ENCODE results near the gene ACER3. TPM values are rescaled to one million over a fixed set of nuclear protein-coding genes. Genes with fewer than 3 reads are reported as not detected.
"Not testable (repeated sequence)": the region's sequence is repeated elsewhere in the genome, so short reads cannot be mapped to it uniquely, and the experiment has no call there.

The ACER3 gene
- total and polyA plus RNA-seq, 8 donors, result 2.1 to 25.9 (median 8.5) TPM

DNA sequence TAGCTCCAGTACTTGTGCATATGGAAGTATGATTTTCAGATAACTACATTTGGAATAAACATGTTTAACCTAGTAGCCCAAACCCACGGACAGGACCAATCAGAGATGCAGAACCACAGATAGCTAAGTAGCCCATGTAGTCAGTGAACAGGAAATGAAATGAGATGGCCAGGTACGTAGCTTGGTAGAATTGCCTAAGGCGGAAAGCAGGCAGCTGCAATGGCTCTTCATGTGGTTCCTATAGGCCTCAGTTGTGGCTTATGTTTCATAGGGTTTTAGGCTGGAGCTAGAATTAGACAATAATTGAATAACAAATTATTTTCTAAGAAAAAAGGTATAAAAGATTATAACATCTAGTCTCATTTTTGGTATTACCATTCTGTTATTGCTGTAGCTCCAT is 87.1 kb downstream of the ACER3 start:
- DNase-seq, result no peak
- Histone ChIP-seq H3K4me3 (no peak overlapping the region), H3K27me3 (no peaks in the 10 kb centered on the region), H3K9me3 (peaks cover 0 to 9% (median 6%) of the 10 kb centered on the region in 4 donors), H3K36me3 (peaks cover 0 to 7% (median 0%) of the 10 kb centered on the region in 4 donors), H3K27ac (no peak overlapping the region), H3K4me1 (no peaks in the 10 kb centered on the region)
- WGBS, 5 donors, result 81 to 92% (median 90%) methylated on average over 3 of the region's 3 CpGs
- intact Hi-C loops (cut with DNase I; ENCODE audit: low total_unique reads), result no loop called here
- no peak for TF ChIP-seq POLR2AphosphoS5 (IDR thresholded peaks at IDR 0.05)
- TF ChIP-seq POLR2A (IDR thresholded peaks at IDR 0.05), result no peak
- TF ChIP-seq, protein P1, sequence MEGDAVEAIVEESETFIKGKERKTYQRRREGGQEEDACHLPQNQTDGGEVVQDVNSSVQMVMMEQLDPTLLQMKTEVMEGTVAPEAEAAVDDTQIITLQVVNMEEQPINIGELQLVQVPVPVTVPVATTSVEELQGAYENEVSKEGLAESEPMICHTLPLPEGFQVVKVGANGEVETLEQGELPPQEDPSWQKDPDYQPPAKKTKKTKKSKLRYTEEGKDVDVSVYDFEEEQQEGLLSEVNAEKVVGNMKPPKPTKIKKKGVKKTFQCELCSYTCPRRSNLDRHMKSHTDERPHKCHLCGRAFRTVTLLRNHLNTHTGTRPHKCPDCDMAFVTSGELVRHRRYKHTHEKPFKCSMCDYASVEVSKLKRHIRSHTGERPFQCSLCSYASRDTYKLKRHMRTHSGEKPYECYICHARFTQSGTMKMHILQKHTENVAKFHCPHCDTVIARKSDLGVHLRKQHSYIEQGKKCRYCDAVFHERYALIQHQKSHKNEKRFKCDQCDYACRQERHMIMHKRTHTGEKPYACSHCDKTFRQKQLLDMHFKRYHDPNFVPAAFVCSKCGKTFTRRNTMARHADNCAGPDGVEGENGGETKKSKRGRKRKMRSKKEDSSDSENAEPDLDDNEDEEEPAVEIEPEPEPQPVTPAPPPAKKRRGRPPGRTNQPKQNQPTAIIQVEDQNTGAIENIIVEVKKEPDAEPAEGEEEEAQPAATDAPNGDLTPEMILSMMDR (IDR thresholded peaks at IDR 0.05), result no peak
- TF ChIP-seq EP300 (IDR thresholded peaks at IDR 0.05), result no peak

GRCh38 chr11:76955459-76956114 is 94.9 kb downstream of the ACER3 start:
- H3K9me3 ChIP-seq, result no peaks in the 10 kb centered on the region
- intact Hi-C loops (cut with DNase I; ENCODE audit: low total_unique reads), result no loop called here
- no peak overlapping the region for H3K27ac ChIP-seq
- H3K4me3 ChIP-seq, result no peak overlapping the region
- 87 to 90% (median 88%) methylated on average over 3 of the region's 3 CpGs for WGBS, 5 donors
- no peaks in the 10 kb centered on the region for H3K27me3 ChIP-seq
- H3K4me1 ChIP-seq, result no peaks in the 10 kb centered on the region
- H3K36me3 ChIP-seq, result peaks cover 0 to 19% (median 11%) of the 10 kb centered on the region in 4 donors
- TF ChIP-seq POLR2A (IDR thresholded peaks at IDR 0.05), result no peak
- TF ChIP-seq, protein P1 (IDR thresholded peaks at IDR 0.05), result no peak
- no peak for TF ChIP-seq EP300 (IDR thresholded peaks at IDR 0.05)
- no peak for TF ChIP-seq POLR2AphosphoS5 (IDR thresholded peaks at IDR 0.05)
- no peak for DNase-seq

- peak overlapping the region; percentile 38 to 71 (median 61) for H3K27ac ChIP-seq
- peak; percentile 55 to 92 for DNase-seq
- no peak overlapping the region for H3K4me3 ChIP-seq
- H3K4me1 ChIP-seq, result peaks cover 3 to 9% (median 5%) of the 10 kb centered on the region in 4 donors
- intact Hi-C loops (cut with DNase I; ENCODE audit: low total_unique reads), result no loop called here
- peaks cover 0 to 38% (median 22%) of the 10 kb centered on the region in 4 donors for H3K36me3 ChIP-seq
- H3K27me3 ChIP-seq, result no peaks in the 10 kb centered on the region
- TF ChIP-seq EP300 (IDR thresholded peaks at IDR 0.05) (no peak), POLR2AphosphoS5 (IDR thresholded peaks at IDR 0.05) (peak in 2 of 3 donors; percentile 27 to 67)
- WGBS, 5 donors, result 19 to 42% (median 29%) methylated on average over 4 of the region's 4 CpGs
- peaks cover 0 to 4% (median 0%) of the 10 kb centered on the region in 4 donors for H3K9me3 ChIP-seq
Measured at GRCh38 chr11:76962583-76963416, 102.1 kb downstream of the ACER3 start.

GRCh38 chr11:76963417-76964168 is 102.9 kb downstream of the ACER3 start:
- WGBS, 5 donors, result 62 to 73% (median 68%) methylated on average over 15 to 16 of the region's 16 CpGs
- H3K9me3 ChIP-seq; H3K4me1 ChIP-seq; intact Hi-C loops (cut with DNase I; ENCODE audit: low total_unique reads); H3K27me3 ChIP-seq; H3K4me3 ChIP-seq: not testable (repeated sequence)
- peak in 1 of 2 donors; percentile 88 for DNase-seq
- Histone ChIP-seq H3K36me3 (peaks cover 0 to 37% (median 22%) of the 10 kb centered on the region in 4 donors), H3K27ac (peak overlapping the region; percentile 38 to 71 (median 61))
- peak in 1 of 3 donors; percentile 18 for TF ChIP-seq POLR2AphosphoS5 (IDR thresholded peaks at IDR 0.05)

- Histone ChIP-seq H3K27ac (no peak overlapping the region), H3K27me3 (no peaks in the 10 kb centered on the region), H3K4me3 (no peak overlapping the region), H3K4me1 (no peaks in the 10 kb centered on the region), H3K36me3 (peaks cover 0 to under 1% (median 0%) of the 10 kb centered on the region in 4 donors), H3K9me3 (peaks cover 0 to 15% (median 6%) of the 10 kb centered on the region in 4 donors)
- intact Hi-C loops (cut with DNase I; ENCODE audit: low total_unique reads), result no loop called here
- no peak for TF ChIP-seq EP300 (IDR thresholded peaks at IDR 0.05)
- TF ChIP-seq, protein P1 (IDR thresholded peaks at IDR 0.05), result no peak
- TF ChIP-seq POLR2AphosphoS5 (IDR thresholded peaks at IDR 0.05), result no peak
- TF ChIP-seq POLR2A (IDR thresholded peaks at IDR 0.05), result no peak
- DNase-seq, result no peak
Measured at GRCh38 chr11:76972051-76972450, 111.3 kb downstream of the ACER3 start.
